WI38 (cell line): Measurements from ENCODE around the gene NFU1.

Experiments
- H3K4me3 ChIP-seq: 2 replicates; pipeline ENCODE4 v1.5.1; 2011; ENCODE audit warnings: low read depth, mild to moderate bottlenecking, control low read depth, low read length
- TF ChIP-seq, protein P1 (sequence below): IDR thresholded peaks from 2 replicates; pipeline ENCODE4 v1.5.1; 2012; ENCODE audit warnings: low read depth, mild to moderate bottlenecking, control low read depth, low read length

Gene NFU1

DNA sequence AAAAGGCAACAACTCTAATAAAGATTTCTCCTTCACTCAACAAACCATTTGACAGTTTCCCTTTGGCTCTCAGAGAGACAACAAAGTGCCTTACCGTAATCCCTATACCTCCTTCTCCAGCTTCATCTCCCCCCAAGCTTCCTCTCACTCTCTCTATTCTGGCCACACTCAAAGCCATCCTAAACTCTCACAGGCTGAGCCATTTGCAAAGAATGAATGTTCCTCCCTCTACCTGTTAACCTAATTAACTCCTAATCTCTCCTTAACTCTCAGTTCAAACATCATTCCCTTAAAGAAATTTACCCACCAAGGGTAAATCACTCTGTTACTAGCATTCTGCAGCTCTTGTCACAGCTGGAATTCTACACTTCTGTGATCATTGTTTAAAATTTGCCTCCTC is 88.5 kb downstream of the NFU1 start:
- no peak overlapping the region for H3K4me3 ChIP-seq
- TF ChIP-seq, protein P1, sequence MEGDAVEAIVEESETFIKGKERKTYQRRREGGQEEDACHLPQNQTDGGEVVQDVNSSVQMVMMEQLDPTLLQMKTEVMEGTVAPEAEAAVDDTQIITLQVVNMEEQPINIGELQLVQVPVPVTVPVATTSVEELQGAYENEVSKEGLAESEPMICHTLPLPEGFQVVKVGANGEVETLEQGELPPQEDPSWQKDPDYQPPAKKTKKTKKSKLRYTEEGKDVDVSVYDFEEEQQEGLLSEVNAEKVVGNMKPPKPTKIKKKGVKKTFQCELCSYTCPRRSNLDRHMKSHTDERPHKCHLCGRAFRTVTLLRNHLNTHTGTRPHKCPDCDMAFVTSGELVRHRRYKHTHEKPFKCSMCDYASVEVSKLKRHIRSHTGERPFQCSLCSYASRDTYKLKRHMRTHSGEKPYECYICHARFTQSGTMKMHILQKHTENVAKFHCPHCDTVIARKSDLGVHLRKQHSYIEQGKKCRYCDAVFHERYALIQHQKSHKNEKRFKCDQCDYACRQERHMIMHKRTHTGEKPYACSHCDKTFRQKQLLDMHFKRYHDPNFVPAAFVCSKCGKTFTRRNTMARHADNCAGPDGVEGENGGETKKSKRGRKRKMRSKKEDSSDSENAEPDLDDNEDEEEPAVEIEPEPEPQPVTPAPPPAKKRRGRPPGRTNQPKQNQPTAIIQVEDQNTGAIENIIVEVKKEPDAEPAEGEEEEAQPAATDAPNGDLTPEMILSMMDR, result no peak
